HCT116 (cell line): ENCODE results near the gene GAP43.

Experiments used
- CEBPB ChIP-seq: IDR thresholded peaks from 2 replicates; pipeline ENCODE4 v1.6.1; 2012; ENCODE audit warnings: low read depth
- CTCF ChIP-seq, 3 experiments: fragments of 200-600 bp in 1 of 3; sonication (generic) in 1 of 3; IDR thresholded peaks in 2 of 3; conservative IDR thresholded peaks in 1 of 3; 2 replicates each; pipeline ENCODE4 v1.5.1; 2012 to 2017; ENCODE audit warnings: low read depth in 2 of 3, low read length in 2 of 3, antibody characterized with exemption in 1 of 3, borderline replicate concordance in 1 of 3, control low read depth in 1 of 3, mild to moderate bottlenecking in 1 of 3, mixed read lengths in 1 of 3, mixed run types in 1 of 3, moderate library complexity in 1 of 3; ENCODE audit not compliant: insufficient read depth in 1 of 3
- ELF1 ChIP-seq: IDR thresholded peaks from 2 replicates; pipeline ENCODE4 v1.6.1; 2012; ENCODE audit warnings: low read depth, borderline replicate concordance
- EZH2 ChIP-seq: fragments of 200-600 bp; sonication (generic); IDR thresholded peaks from 2 replicates; pipeline ENCODE4 v1.6.1; 2017; ENCODE audit warnings: antibody characterized with exemption, mixed run types
- MAX ChIP-seq: IDR thresholded peaks from 2 replicates; pipeline ENCODE4 v1.6.1; 2012
- POLR2A ChIP-seq: IDR thresholded peaks from 2 replicates; pipeline ENCODE4 v1.7.0; 2011; ENCODE audit warnings: borderline replicate concordance; ENCODE audit not compliant: insufficient read depth, insufficient read length; ENCODE audit errors: extremely low read depth
- POLR2AphosphoS5 ChIP-seq: IDR thresholded peaks from 2 replicates; pipeline ENCODE4 v1.6.1; 2011; ENCODE audit warnings: mild to moderate bottlenecking, low read depth, low read length, moderate library complexity
- RAD21 ChIP-seq: IDR thresholded peaks from 2 replicates; pipeline ENCODE4 v1.6.1; 2012; ENCODE audit warnings: low read depth, mild to moderate bottlenecking
- REST ChIP-seq: IDR thresholded peaks from 2 replicates; pipeline ENCODE4 v1.6.1; 2012; ENCODE audit warnings: low read depth
- YY1 ChIP-seq: IDR thresholded peaks from 2 replicates; pipeline ENCODE4 v1.6.1; 2011; ENCODE audit warnings: low read length, low read depth, moderate library complexity, mild to moderate bottlenecking; ENCODE audit not compliant: insufficient replicate concordance; ENCODE audit errors: extremely low read depth
- ZNF274 ChIP-seq: fragments of 200-500 bp; sonication (Bioruptor generic); IDR thresholded peaks from 2 replicates; pipeline ENCODE4 v1.6.1; 2014; ENCODE audit warnings: mild to moderate bottlenecking, low read depth, low read length, inconsistent platforms

- TF ChIP-seq RAD21 (no peak), MAX (no peak), CTCF (IDR thresholded peaks at IDR 0.05 in 2 of 3, conservative IDR thresholded peaks at IDR 0.05 in 1 of 3; ENCODE audit: borderline replicate concordance in 1 of 3, insufficient read depth in 1 of 3, low read depth in 2 of 3, low read length in 2 of 3) (no peak), POLR2A (no peak), EZH2 (no peak), CEBPB (no peak), ELF1 (no peak), POLR2AphosphoS5 (no peak), ZNF274 (no peak), REST (no peak), YY1 (no peak)
These were observed 90.0 kb downstream of the GAP43 start for GRCh38 chr3:115713284-115713683.
